K562 (cell line): ENCODE measurements around the gene CUTA. TPM values are rescaled to one million over a fixed set of nuclear protein-coding genes. Genes with fewer than 3 reads are reported as not detected.

Experiments
- CBX2 ChIP-seq: fragments of 200-600 bp; sonication (generic); IDR thresholded peaks from one replicate; pipeline ENCODE4 v1.6.1; 2012; ENCODE audit warnings: mild to moderate bottlenecking, low read length, inconsistent platforms; ENCODE audit not compliant: insufficient read depth, poor library complexity, severe bottlenecking
- CREB5 ChIP-seq: fragments of 250-450 bp; sonication (Bioruptor Pico); IDR thresholded peaks from 2 replicates; pipeline ENCODE4 v1.5.0; 2020; ENCODE audit warnings: mild to moderate bottlenecking
- HDAC3 ChIP-seq: fragments of 450-650 bp; IDR thresholded peaks from 2 replicates; pipeline ENCODE4 v1.6.1; 2018; ENCODE audit warnings: borderline replicate concordance, mild to moderate bottlenecking, moderate library complexity; ENCODE audit not compliant: partially characterized antibody
- HNRNPLL ChIP-seq: fragments of 200-400 bp; formaldehyde crosslinking; IDR thresholded peaks from 2 replicates; pipeline ENCODE4 v1.6.1; 2017; ENCODE audit warnings: low read length, low read depth, mild to moderate bottlenecking; ENCODE audit not compliant: poor library complexity, severe bottlenecking
- MCM2 ChIP-seq: fragments of 450-650 bp; IDR thresholded peaks from 2 replicates; pipeline ENCODE4 v1.6.1; 2017; ENCODE audit warnings: low read depth, mild to moderate bottlenecking
- MIER1 ChIP-seq: fragments of 450-650 bp; IDR thresholded peaks from 2 replicates; pipeline ENCODE4 v1.6.1; 2016; ENCODE audit warnings: antibody characterized with exemption, mild to moderate bottlenecking, low read depth
- MYNN ChIP-seq, 2 experiments: sonication (generic); formaldehyde crosslinking in 1 of 2; IDR thresholded peaks; 2 replicates each; pipeline versions ENCODE4 v1.5.0 to v1.6.1; 2016 to 2020; ENCODE audit warnings: antibody characterized with exemption in 1 of 2, missing genetic modification reagents in 1 of 2
- POLR3A ChIP-seq: IDR thresholded peaks from 2 replicates; pipeline ENCODE4 v1.6.1; 2011; ENCODE audit warnings: borderline replicate concordance, mild to moderate bottlenecking, moderate library complexity; ENCODE audit not compliant: insufficient read length, insufficient read depth; ENCODE audit errors: extremely low read depth
- RBM22 ChIP-seq: fragments of 200-400 bp; formaldehyde crosslinking; IDR thresholded peaks from 2 replicates; pipeline ENCODE4 v1.6.1; 2018; ENCODE audit warnings: low read length, low read depth; ENCODE audit not compliant: poor library complexity, severe bottlenecking
- SIRT6 ChIP-seq: IDR thresholded peaks from one replicate; pipeline ENCODE4 v1.6.1; 2012; ENCODE audit warnings: low read depth, mild to moderate bottlenecking, control low read depth, inconsistent platforms, low read length, moderate library complexity
- STAT5A ChIP-seq: IDR thresholded peaks from 2 replicates; pipeline ENCODE4 v1.6.1; 2012; ENCODE audit warnings: low read length, inconsistent platforms, borderline replicate concordance
- TFAP4 ChIP-seq: sonication (generic); formaldehyde crosslinking; IDR thresholded peaks from 2 replicates; pipeline ENCODE4 v1.8.0; 2022; ENCODE audit warnings: missing genetic modification reagents, mild to moderate bottlenecking, moderate library complexity, borderline replicate concordance
- THAP12 ChIP-seq: fragments of 250-450 bp; sonication (Bioruptor Pico); IDR thresholded peaks from 2 replicates; pipeline ENCODE4 v1.9.0; 2021; ENCODE audit warnings: mild to moderate bottlenecking, inconsistent platforms
- ZBED1 ChIP-seq: IDR thresholded peaks from 2 replicates; pipeline ENCODE4 v1.6.1; 2014
- ZHX1 ChIP-seq: fragments of 150-350 bp; conservative IDR thresholded peaks from 2 replicates; pipeline ENCODE4 v1.6.1; 2014; ENCODE audit warnings: low read length
- ZNF561 ChIP-seq: fragments of 450-650 bp; formaldehyde crosslinking; conservative IDR thresholded peaks from 2 replicates; pipeline ENCODE4 v1.4.0; 2020; ENCODE audit warnings: mild to moderate bottlenecking, moderate library complexity
- polyA plus RNA-seq, 8 experiments: library from polyadenylated mRNA; depleted of rRNA in 4 of 8; stranded (reverse) in 5 of 8; unstranded in 3 of 8; fragments of >200 nt; fragmentation: Nextera tagmentation in 2 of 8; fragmentation: Illumina TruSeq in 1 of 8; extraction: Ambion mirVana in 2 of 8; extraction: Trizol in 1 of 8; gene quantifications; 2 replicates each; pipeline versions ENCODE4 v1.2.1 to v1.2.3, GENCODE V29; 2011 to 2014; ENCODE audit warnings: inconsistent platforms in 1 of 8, missing spikeins in 1 of 8
- total RNA-seq, 7 experiments: library from RNA; depleted of rRNA in 6 of 7; stranded (reverse); fragments of >200 nt in 6 of 7; fragmentation: Illumina TruSeq in 2 of 7; extraction: Trizol in 2 of 7; gene quantifications; 2 replicates each; pipeline versions ENCODE4 v1.2.1 to v1.2.3, GENCODE V29; 2011 to 2021; ENCODE audit warnings: low replicate concordance in 1 of 7

The CUTA gene
- total and polyA plus RNA-seq, 9 of the 15 experiments (the other 6 are each of a cell fraction or from before 2014, with no cell fraction given): 166 to 682 (median 310) TPM

GRCh38 chr6:33410050-33410710 lies 7.7 kb downstream of the CUTA start (continued):
- no peak for TF ChIP-seq POLR3A
- TF ChIP-seq RBM22: peak; percentile 59
- TF ChIP-seq CBX2: no peak
- peak; percentile 65 for TF ChIP-seq HNRNPLL
- peak; percentile 93 for TF ChIP-seq TFAP4 (CRISPR knock-in tag)
- peak; percentile 82 for TF ChIP-seq THAP12 (CRISPR knock-in tag)
- TF ChIP-seq SIRT6: no peak
- no peak for TF ChIP-seq MCM2
- no peak for TF ChIP-seq ZNF561 (CRISPR knock-in tag)
- TF ChIP-seq CREB5 (CRISPR knock-in tag): no peak
- no peak for TF ChIP-seq MIER1
- TF ChIP-seq MYNN (IDR thresholded peaks at IDR 0.05): peak; percentile 83
- no peak for TF ChIP-seq MYNN (CRISPR knock-in tag; IDR thresholded peaks at IDR 0.05)
- TF ChIP-seq STAT5A: no peak
- no peak for TF ChIP-seq HDAC3
- no peak for TF ChIP-seq ZHX1
- TF ChIP-seq ZBED1: peak; percentile 58; the same call in 1 of the 2 replicates
